GM12878 (cell line): ENCODE results near the gene LRP5. TPM values are rescaled to one million over a fixed set of nuclear protein-coding genes. Genes with fewer than 3 reads are reported as not detected.

ENCODE experiments used
- CBFB ChIP-seq: IDR thresholded peaks from 2 replicates; pipeline ENCODE4 v1.6.1; 2016; ENCODE audit warnings: antibody characterized with exemption, low read depth
- CHD1 ChIP-seq: IDR thresholded peaks from 2 replicates; pipeline ENCODE4 v1.6.1; 2012; ENCODE audit warnings: low read depth, low read length, improper control_type of control experiment
- E2F4 ChIP-seq: IDR thresholded peaks from 2 replicates; pipeline ENCODE4 v1.6.1; 2012; ENCODE audit warnings: low read depth, low read length, improper control_type of control experiment
- ESRRA ChIP-seq: IDR thresholded peaks from 2 replicates; pipeline ENCODE4 v1.6.1; 2012; ENCODE audit warnings: mild to moderate bottlenecking, low read length, improper control_type of control experiment
- FOXK2 ChIP-seq: fragments of 450-650 bp; IDR thresholded peaks from 2 replicates; pipeline ENCODE4 v1.6.1; 2017; ENCODE audit warnings: mild to moderate bottlenecking, moderate library complexity
- IKZF1 ChIP-seq: fragments of 450-650 bp; conservative IDR thresholded peaks from 2 replicates; pipeline ENCODE4 v1.6.1; 2017; ENCODE audit warnings: antibody characterized with exemption, mild to moderate bottlenecking
- IKZF2 ChIP-seq, 2 experiments: fragments of 450-650 bp; IDR thresholded peaks; 2 replicates each; pipeline ENCODE4 v1.6.1; 2017; ENCODE audit warnings: mild to moderate bottlenecking in 2 of 2, moderate library complexity in 2 of 2
- JUNB ChIP-seq: IDR thresholded peaks from 2 replicates; pipeline ENCODE4 v1.6.1; 2016; ENCODE audit warnings: antibody characterized with exemption, mild to moderate bottlenecking
- MEF2A ChIP-seq: IDR thresholded peaks from 2 replicates; pipeline ENCODE4 v1.6.1; 2011; ENCODE audit warnings: low read depth, mild to moderate bottlenecking, low read length, moderate library complexity; ENCODE audit not compliant: insufficient read depth
- MYC ChIP-seq: IDR thresholded peaks from 2 replicates; pipeline ENCODE4 v1.6.1; 2011; ENCODE audit warnings: mild to moderate bottlenecking, low read length, moderate library complexity, inconsistent platforms; ENCODE audit not compliant: insufficient read depth, insufficient replicate concordance, insufficient read length, severe bottlenecking
- PAX8 ChIP-seq: fragments of 450-650 bp; IDR thresholded peaks from 2 replicates; pipeline ENCODE4 v1.6.1; 2017; ENCODE audit warnings: mild to moderate bottlenecking, moderate library complexity
- PML ChIP-seq: IDR thresholded peaks from 2 replicates; pipeline ENCODE4 v1.6.1; 2012; ENCODE audit warnings: low read length, inconsistent platforms
- POU2F2 ChIP-seq: IDR thresholded peaks from 3 replicates; pipeline ENCODE4 v1.6.1; 2011; ENCODE audit warnings: low read depth, mild to moderate bottlenecking, low read length, borderline replicate concordance
- RCOR1 ChIP-seq: conservative IDR thresholded peaks from 2 replicates; pipeline ENCODE4 v1.6.1; 2012; ENCODE audit warnings: low read depth, low read length, improper control_type of control experiment
- RELA ChIP-seq: fragments of 450-650 bp; IDR thresholded peaks from 2 replicates; pipeline ENCODE4 v1.8.0; 2014; ENCODE audit warnings: borderline replicate concordance; ENCODE audit not compliant: partially characterized antibody
- SIN3A ChIP-seq: IDR thresholded peaks from 2 replicates; pipeline ENCODE4 v1.6.1; 2012; ENCODE audit warnings: low read depth, low read length, improper control_type of control experiment
- STAT3 ChIP-seq: IDR thresholded peaks from 2 replicates; pipeline ENCODE4 v1.6.1; 2011; ENCODE audit warnings: low read depth, low read length, improper control_type of control experiment
- SUPT20H ChIP-seq: IDR thresholded peaks from 2 replicates; pipeline ENCODE4 v1.6.1; 2011; ENCODE audit warnings: low read depth, mild to moderate bottlenecking, low read length, moderate library complexity, borderline replicate concordance; ENCODE audit not compliant: control insufficient read depth
- SUZ12 ChIP-seq: fragments of 200-600 bp; sonication (generic); IDR thresholded peaks from one replicate; pipeline ENCODE4 v1.6.1; 2018; ENCODE audit warnings: antibody characterized with exemption, mild to moderate bottlenecking; ENCODE audit not compliant: unreplicated experiment
- TAF1 ChIP-seq: IDR thresholded peaks from 2 replicates; pipeline ENCODE4 v1.6.1; 2011; ENCODE audit warnings: mild to moderate bottlenecking, low read depth, low read length, borderline replicate concordance
- TARDBP ChIP-seq: IDR thresholded peaks from 2 replicates; pipeline ENCODE4 v1.6.1; 2016; ENCODE audit warnings: borderline replicate concordance
- TCF12 ChIP-seq: IDR thresholded peaks from 2 replicates; pipeline ENCODE4 v1.6.1; 2011; ENCODE audit warnings: low read depth, mild to moderate bottlenecking, low read length
- ZBED1 ChIP-seq: IDR thresholded peaks from 2 replicates; pipeline ENCODE4 v1.6.1; 2016; ENCODE audit warnings: borderline replicate concordance
- polyA plus RNA-seq, 11 experiments: library from polyadenylated mRNA; depleted of rRNA in 4 of 11; unstranded in 6 of 11; stranded (reverse) in 5 of 11; fragments of >200 nt; fragmentation: Nextera tagmentation in 4 of 11; fragmentation: Illumina TruSeq in 1 of 11; extraction: Ambion mirVana in 4 of 11; extraction: Trizol in 1 of 11; gene quantifications; 1 replicate in 1 of 11; 2 replicates in 10 of 11; pipeline versions ENCODE4 v1.2.1 to v1.2.3, GENCODE V29; 2011 to 2016; ENCODE audit warnings: inconsistent platforms in 2 of 11, missing spikeins in 2 of 11, low read depth in 1 of 11
- total RNA-seq, 4 experiments: library from RNA; depleted of rRNA in 3 of 4; stranded (reverse); fragments of >200 nt in 3 of 4; fragmentation: Illumina TruSeq in 1 of 4; extraction: Trizol in 1 of 4; gene quantifications; 2 replicates each; pipeline versions ENCODE4 v1.2.1 to v1.2.3, GENCODE V29; 2013 to 2021
- TF ChIP-seq, protein P1 (sequence below): fragments of 450-650 bp; conservative IDR thresholded peaks from 2 replicates; pipeline ENCODE4 v1.6.1; 2017; ENCODE audit warnings: mild to moderate bottlenecking, moderate library complexity
- TF ChIP-seq, protein P2 (sequence below): fragments of 450-650 bp; IDR thresholded peaks from 2 replicates; pipeline ENCODE4 v1.6.1; 2017; ENCODE audit warnings: mild to moderate bottlenecking, moderate library complexity

Gene LRP5
- total and polyA plus RNA-seq, 10 of the 15 experiments (the other 5 are each of a cell fraction or from before 2014, with no cell fraction given) = 0.37 to 34.0 (median 6.6) TPM

DNA sequence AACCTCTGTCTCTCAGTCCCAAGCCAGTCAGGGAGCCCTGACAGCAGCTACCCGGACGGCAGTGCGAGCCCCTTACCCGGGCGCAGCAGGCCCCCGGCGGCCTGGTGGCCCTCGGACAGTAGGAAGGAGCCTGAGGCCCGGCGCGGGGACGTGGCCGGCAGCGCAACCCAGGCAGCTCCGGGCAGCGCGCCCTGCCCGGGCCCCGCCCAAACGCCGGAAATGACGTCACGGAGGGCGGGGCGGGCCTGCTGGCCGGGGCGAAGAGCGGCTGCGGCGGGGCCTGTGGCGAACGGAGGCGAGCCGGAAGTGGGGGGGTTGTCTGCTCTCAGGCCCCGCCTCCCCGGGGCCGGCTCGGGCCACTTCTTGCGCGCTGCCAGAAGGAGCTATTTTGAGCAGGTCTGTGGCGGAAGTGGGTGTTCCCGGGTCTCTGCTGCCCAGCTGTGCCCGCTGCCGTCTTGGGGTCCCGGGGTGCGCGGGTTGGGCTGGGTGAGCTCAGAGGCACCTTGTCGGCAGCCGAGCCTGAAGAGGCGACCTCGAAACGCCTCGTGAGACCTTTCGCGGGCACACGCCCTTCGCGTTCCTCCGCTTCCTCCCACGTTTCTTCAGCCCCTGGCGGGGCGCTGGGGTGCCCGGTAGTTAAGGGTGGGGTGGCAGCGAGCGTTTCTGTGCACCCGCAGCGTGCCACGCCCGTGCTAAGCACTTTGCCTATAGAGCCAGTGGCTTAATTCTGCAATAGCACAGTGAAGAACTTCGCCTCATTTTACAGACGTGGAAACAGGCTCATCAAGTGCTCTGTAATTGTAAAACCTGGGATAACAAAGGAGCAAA, 40.4 kb upstream of the LRP5 start, which contains the start of gene C11orf24 (continued):
- TF ChIP-seq SUZ12 (no peak), ZBED1 (0 out of 2 replicates have a peak, but pooled peaks have one; percentile 24), TARDBP (peak; percentile 78; the same call in 1 of the 2 replicates), RELA (no peak), MEF2A (peak; percentile 86), POU2F2 (0 out of 3 replicates have a peak, but pooled peaks have one; percentile 55), STAT3 (no peak), ESRRA (no peak), FOXK2 (no peak), IKZF2 (IDR thresholded peaks at IDR 0.05) (peak; percentile 51 to 59; a peak in 2 of 4 replicates), JUNB (no peak), SUPT20H (no peak), PML (0 out of 2 replicates have a peak, but pooled peaks have one; percentile 48), TCF12 (peak; percentile 83), IKZF1 (peak; percentile 90), PAX8 (no peak), CBFB (0 out of 2 replicates have a peak, but pooled peaks have one; percentile 45), MYC (no peak), SIN3A (no peak; the same call in 1 of the 2 replicates), E2F4 (peak; percentile 67; the same call in 1 of the 2 replicates), TAF1 (peak; percentile 87), CHD1 (0 out of 2 replicates have a peak, but pooled peaks have one; percentile 10), RCOR1 (no peak)
- TF ChIP-seq, protein P1, sequence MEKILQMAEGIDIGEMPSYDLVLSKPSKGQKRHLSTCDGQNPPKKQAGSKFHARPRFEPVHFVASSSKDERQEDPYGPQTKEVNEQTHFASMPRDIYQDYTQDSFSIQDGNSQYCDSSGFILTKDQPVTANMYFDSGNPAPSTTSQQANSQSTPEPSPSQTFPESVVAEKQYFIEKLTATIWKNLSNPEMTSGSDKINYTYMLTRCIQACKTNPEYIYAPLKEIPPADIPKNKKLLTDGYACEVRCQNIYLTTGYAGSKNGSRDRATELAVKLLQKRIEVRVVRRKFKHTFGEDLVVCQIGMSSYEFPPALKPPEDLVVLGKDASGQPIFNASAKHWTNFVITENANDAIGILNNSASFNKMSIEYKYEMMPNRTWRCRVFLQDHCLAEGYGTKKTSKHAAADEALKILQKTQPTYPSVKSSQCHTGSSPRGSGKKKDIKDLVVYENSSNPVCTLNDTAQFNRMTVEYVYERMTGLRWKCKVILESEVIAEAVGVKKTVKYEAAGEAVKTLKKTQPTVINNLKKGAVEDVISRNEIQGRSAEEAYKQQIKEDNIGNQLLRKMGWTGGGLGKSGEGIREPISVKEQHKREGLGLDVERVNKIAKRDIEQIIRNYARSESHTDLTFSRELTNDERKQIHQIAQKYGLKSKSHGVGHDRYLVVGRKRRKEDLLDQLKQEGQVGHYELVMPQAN = peak; percentile 72
- TF ChIP-seq, protein P2, sequence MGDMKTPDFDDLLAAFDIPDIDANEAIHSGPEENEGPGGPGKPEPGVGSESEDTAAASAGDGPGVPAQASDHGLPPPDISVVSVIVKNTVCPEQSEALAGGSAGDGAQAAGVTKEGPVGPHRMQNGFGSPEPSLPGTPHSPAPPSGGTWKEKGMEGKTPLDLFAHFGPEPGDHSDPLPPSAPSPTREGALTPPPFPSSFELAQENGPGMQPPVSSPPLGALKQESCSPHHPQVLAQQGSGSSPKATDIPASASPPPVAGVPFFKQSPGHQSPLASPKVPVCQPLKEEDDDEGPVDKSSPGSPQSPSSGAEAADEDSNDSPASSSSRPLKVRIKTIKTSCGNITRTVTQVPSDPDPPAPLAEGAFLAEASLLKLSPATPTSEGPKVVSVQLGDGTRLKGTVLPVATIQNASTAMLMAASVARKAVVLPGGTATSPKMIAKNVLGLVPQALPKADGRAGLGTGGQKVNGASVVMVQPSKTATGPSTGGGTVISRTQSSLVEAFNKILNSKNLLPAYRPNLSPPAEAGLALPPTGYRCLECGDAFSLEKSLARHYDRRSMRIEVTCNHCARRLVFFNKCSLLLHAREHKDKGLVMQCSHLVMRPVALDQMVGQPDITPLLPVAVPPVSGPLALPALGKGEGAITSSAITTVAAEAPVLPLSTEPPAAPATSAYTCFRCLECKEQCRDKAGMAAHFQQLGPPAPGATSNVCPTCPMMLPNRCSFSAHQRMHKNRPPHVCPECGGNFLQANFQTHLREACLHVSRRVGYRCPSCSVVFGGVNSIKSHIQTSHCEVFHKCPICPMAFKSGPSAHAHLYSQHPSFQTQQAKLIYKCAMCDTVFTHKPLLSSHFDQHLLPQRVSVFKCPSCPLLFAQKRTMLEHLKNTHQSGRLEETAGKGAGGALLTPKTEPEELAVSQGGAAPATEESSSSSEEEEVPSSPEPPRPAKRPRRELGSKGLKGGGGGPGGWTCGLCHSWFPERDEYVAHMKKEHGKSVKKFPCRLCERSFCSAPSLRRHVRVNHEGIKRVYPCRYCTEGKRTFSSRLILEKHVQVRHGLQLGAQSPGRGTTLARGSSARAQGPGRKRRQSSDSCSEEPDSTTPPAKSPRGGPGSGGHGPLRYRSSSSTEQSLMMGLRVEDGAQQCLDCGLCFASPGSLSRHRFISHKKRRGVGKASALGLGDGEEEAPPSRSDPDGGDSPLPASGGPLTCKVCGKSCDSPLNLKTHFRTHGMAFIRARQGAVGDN = peak; percentile 79
